GM21360 (cell line): ENCODE results near the gene SMAD3.

Experiments used
- ATAC-seq: cut with Tn5 transposase; IDR thresholded peaks from one replicate; pipeline ENCODE4 v1.9.1; 2021; ENCODE audit warnings: mild to moderate bottlenecking, moderate library complexity; ENCODE audit not compliant: unreplicated experiment

SMAD3 gene

DNA sequence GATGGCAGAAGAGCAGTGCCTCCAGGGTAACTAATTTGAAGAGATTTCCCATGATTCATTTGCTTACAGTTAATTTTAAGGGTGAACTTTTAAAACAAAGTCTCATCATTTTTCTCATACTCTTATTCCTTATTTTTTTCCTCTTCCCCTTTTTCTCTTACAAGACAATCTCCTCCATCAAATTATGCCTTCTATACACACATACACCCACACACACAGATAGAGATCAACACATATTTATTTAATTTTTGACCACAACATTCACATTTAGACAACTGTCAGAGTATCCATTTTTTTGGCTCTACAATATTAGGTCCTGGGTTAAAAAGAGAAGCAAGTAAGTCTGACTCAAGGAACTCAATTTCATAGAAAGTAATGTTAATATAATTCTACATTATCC lies 151.5 kb downstream of the SMAD3 start:
- ATAC-seq = no peak

DNA sequence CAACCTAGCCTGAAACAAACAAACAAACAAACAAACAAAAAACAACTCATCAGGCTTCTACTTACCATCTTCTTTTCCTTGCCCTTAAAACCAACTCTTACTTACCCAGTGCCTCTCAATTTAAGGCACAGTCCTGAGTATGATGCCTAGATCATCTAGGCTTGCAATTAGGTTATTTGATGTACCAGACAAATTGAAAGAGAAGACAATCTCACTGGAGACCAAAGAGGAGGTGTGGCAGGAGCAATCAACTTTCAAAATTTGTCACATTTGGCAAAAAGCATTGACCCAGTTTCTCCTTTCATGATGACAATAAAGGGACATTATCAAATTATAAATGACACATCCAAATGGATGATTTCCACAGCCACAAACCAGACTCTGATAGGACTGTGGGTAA lies 153.0 kb downstream of the SMAD3 start:
- ATAC-seq = no peak

DNA sequence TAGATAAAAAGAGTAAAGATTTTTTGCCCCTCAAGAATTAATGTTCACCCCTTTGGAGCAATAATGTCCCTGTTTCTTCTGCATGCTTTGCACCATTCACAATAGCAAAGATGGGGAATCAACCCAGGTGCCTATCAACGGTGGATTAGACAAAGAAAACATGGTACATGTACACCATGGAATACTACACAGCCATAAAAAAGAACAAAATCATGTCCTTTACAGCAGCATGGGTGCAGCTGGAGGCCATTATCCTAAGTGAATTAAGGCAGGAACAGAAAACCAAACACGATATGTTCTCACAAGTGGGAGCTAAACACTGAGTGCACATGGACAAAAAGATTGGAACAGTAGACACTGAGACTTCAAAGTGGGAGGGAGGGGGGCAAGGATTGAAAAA lies 153.9 kb downstream of the SMAD3 start:
- ATAC-seq = no peak

DNA sequence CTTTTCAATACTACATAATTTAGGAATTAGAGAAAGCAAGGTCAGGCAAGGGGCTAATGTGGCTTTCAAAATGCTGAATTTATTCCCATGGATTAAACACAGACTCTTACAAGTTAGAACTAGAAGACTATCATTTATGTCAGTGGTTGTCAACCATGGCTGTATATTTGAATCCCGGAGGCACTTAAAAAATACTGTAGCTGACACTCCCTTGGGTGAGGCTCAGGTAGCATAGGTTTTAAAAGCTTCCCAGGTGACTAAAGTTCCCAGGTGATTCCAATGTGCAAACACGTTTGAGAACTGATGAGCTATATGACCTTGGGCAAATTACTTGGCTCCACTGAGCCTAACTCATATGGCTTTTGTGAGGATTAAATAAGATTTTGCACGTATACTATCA lies 159.5 kb downstream of the SMAD3 start:
- ATAC-seq = no peak

DNA sequence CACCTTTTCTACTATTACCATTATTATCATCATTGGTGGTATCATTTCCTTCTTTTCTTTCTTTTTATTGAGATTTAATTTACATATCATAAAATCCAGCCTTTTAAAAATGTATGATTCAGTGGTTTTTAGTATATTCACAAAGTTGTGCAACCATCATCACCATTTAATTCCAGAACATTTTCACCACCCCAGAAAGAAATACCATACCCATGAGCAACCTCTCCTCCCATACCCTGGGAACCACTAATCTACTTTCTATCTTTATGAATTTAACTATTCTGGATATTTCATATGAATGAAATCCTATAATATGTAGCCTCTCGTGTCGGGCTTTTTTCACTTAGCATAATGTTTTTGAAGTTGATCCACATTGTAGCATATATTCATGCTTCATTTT lies 159.9 kb downstream of the SMAD3 start:
- ATAC-seq = no peak

DNA sequence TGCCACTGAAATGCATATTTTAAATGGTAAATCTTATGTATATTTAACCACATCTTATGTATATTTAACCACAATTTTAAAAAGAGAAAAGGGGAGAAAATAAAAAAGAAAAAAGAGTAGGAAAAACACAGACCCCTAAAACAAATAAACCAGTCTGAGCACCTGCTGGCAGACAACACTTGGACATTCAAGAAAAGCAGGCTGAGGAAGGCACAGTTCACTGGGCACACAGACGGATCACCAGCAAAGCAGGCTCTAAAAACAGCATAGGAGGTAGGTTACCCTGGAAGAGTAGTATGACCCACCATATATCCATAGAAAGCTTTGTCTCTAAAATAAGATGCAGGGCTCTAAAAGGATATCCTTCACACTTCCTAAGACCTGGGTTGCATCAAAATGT lies 162.0 kb downstream of the SMAD3 start:
- no peak for ATAC-seq

DNA sequence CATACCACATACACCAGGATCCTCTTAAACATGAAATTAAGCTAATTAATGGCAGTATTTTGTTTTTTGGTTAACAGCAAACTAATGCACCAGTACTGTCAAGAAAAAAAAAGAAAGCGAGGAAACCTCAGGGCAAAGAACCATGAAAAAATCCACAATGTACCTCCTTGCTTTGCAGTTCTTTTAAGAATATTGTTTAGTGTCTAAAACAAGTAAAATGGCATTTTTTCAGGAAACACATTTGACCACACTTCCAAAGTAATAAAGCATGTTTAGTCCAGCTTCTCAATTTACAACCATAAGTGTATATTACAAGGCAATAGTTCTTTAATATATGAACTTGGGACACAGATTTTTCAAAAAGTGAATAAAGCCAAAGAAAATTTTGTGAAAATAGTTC lies 162.4 kb downstream of the SMAD3 start:
- ATAC-seq = no peak

DNA sequence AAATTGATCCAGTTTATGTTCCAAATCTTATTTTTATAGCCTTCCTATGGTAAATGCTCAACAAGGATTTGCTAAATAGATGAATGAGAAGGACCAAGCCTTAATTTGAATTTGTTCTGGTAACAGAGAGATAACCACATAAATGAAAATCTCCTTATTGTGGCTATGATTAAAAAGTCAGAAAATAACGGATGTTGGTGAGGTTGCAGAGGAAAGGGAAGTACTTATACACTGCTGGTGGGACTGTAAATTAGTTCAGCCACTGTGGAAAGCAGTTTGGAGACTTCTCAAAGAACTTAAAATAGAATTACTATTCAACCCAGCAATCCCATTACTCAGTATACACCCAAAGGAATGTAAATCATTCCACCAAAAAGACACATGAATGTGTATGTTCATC lies 162.9 kb downstream of the SMAD3 start:
- no peak for ATAC-seq

DNA sequence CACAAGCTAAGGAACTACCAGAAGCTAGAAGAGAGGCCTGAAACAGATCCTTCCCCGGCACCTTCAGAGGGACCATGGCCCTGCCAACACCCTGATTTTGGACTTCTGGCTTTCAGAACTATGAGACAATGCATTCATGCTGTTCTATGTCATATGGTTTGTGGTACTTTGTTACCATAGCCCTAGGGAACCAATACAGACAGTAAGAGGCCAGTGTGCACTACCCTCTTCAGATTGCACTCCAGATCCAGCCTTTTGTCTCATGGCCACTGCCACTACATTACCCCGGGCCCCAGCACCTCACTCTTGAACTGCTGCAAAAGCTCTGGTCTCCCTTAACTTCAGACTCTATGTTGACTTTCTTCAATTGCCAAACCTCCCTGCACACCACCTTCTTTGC lies 165.1 kb downstream of the SMAD3 start:
- ATAC-seq = no peak

DNA sequence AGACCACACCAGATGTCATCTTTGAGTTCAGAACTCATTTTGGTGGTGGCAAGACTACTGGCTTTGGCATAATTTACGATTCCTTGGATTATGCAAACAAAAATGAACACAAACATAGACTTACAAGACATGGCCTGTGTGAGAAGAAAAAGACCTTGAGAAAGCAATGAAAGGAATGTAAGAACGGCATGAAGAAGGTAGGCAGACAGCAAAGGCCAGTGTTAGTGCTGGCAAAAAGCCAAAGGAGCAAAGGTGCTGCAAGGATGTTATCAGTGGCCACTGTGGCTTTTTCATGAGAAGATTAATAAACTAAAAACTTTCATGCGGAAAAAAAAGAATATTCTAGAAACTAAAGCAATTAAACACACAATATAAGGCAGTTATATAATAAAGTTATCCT lies 167.2 kb downstream of the SMAD3 start:
- ATAC-seq = no peak

DNA sequence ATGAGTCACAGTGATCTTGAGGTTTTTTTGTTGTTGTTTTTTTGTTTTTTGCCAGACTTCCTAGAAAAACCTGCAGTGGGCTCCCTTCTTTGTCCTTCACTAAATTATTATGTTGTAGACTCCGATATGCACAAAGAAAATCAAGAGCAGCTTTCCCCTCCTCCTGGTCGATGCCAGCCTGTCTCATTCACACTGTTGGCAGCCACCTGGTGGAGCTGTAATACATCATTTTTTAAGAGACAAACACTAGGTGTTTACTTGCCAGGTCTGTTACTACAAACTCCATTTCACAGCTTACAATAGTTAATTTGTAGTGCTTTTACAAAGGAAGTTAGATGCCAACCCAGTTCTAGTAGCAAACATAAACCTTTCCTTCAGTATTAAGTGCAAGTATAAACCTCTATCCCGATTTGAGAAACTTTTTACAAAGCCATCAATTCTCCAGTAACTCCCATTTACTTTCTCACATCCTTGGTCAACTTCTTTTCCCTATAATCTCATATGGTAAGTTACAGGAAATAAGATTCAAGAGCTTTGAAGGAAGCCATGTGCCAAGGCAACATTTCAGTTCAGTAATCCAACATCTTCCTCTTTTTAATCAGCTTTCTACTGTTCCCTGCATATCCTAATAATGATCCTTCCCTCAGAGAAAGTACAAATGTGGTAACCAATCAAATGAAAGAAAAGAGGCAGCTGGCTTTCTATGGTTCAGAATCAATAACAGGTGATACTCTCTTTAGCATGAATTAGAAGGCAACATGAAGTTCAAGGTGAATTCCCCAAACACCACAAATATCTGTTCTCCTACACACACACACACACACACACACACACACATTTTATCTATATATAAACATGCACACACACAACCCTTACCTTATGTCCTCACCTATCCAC lies 175.1 kb downstream of the SMAD3 start:
- ATAC-seq = no peak

DNA sequence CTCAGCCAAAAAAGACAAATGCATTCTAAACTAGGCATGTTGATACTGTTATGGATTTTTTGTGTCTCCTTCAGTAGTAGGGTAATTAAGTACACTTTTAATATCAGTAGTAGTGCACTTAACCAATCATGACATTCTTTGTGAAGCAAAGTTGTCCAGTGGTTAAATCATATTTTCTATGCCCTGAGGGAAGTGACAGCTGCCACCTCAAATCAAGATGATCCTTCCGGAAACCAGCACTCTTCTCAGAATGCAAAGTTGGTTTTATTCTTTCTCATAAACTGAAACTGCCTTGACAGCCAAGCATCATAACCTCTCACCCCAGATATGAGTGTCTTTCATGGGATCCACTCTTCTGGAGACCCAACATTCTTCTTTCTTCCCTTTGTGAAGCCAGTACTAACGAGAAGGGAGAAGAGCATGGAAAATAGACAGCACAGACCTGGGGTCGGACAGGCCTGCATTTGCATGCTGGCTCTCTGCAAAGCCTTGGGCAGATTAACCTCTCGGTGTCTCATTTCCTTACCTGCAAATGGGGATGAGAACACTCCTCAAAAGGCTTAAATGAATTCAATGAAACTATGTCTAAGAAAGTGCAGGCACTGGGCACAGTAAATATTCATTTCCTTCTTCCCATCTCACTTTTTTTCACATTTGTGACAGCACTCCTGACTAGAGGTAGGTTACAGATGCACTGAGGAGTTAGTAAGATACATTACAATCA lies 175.9 kb downstream of the SMAD3 start:
- peak; percentile 74 for ATAC-seq

DNA sequence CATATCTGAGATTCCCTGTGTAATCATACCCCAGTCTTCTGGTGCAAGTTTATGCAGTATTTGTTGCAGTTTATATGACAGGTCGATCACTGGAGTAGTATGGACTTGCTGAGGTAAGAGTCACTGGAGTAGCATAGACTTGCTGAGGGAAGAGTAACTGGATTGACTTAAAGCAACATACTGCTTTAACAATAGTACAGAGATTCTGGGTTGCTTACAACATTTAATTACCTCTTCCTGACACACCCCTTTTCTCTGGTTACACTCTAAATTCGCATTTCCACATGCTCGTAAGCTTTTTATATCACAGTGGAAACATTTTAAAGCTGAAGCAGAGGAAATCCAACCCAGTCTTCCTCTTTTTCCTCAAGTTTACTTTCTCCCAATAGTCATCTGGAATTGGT lies 177.3 kb downstream of the SMAD3 start:
- no peak for ATAC-seq
